Ovary (tissue), 9 donors: ENCODE data around the gene SLC35B1. TPM values are rescaled to one million over a fixed set of nuclear protein-coding genes. Genes with fewer than 3 reads are reported as not detected.

ENCODE experiments used
- DNase-seq, 5 donors: peaks; one replicate each; pipeline ENCODE4 v3.0.0-alpha.2; 2019 to 2020
- H3K27ac ChIP-seq, 2 donors: fragments of 200-600 bp; one replicate each; pipeline versions ENCODE4 v1.5.1 to v1.8.0; 2019 to 2022
- H3K27me3 ChIP-seq: fragments of 200-600 bp; one replicate; pipeline ENCODE4 v1.8.0; 2022
- H3K36me3 ChIP-seq: fragments of 200-600 bp; sonication (generic); one replicate; pipeline ENCODE4 v1.5.1; 2019
- H3K4me1 ChIP-seq: one replicate; pipeline ENCODE4 v1.8.1; 2013; ENCODE audit warnings: mild to moderate bottlenecking, moderate library complexity; ENCODE audit not compliant: insufficient read depth
- H3K4me3 ChIP-seq: fragments of 200-600 bp; sonication (generic); one replicate; pipeline ENCODE4 v1.5.1; 2017
- H3K9me3 ChIP-seq, 2 donors: fragments of 200-600 bp in 1 of 2; sonication (generic) in 1 of 2; one replicate each; pipeline versions ENCODE4 v1.5.1 to v1.8.1; 2013 to 2019; ENCODE audit warnings: mild to moderate bottlenecking in 1 of 2, moderate library complexity in 1 of 2
- EP300 ChIP-seq: sonication (generic); formaldehyde crosslinking; IDR thresholded peaks from one replicate; pipeline ENCODE4 v1.6.1; 2017; ENCODE audit warnings: antibody characterized with exemption
- POLR2A ChIP-seq: fragments of 450-650 bp; IDR thresholded peaks from one replicate; pipeline ENCODE4 v1.6.1; 2017; ENCODE audit warnings: antibody characterized with exemption, mild to moderate bottlenecking, moderate library complexity
- WGBS, 3 donors: extraction: QIAGEN DNeasy Blood & Tissue Kit in 1 of 3; methylation state at CpG; one replicate each; pipeline versions ENCODE4 v1.1.5 to v1.1.7; 2013 to 2017; 5-methylcytosine and 5-hydroxymethylcytosine counted together
- intact Hi-C, 4 donors: fragments of 100-400 bp; cut with DNase I; formaldehyde crosslinking; loops; one replicate each; pipeline versions ENCODE4 v1.11.0 to v1.15.1; 2022 to 2023
- polyA plus RNA-seq, 2 donors: library from polyadenylated mRNA; stranded (reverse); fragments of 200-250 nt in 1 of 2; fragments of 350-450 nt in 1 of 2; fragmentation: Illumina TruSeq in 1 of 2; extraction: RNeasy Lipid Tissue Mini Kit (QIAGEN cat#74804) in 1 of 2; gene quantifications; one replicate each; pipeline ENCODE4 v1.2.3, GENCODE V29; 2013 to 2014
- total RNA-seq, 7 donors: library from RNA; depleted of rRNA in 2 of 7; stranded (reverse); fragments of >200 nt in 2 of 7; fragmentation: NEBNext Ultra II Directional in 3 of 7; extraction: Animal tissue kit (Norgen Biotek cat#: 25700) in 3 of 7; gene quantifications; one replicate each; pipeline versions ENCODE4 v1.1.0 to v1.2.4, GENCODE V29; 2016 to 2023
- TF ChIP-seq, protein P1 (sequence below), 3 donors: fragments of 450-650 bp in 2 of 3; fragments of 200-600 bp in 1 of 3; IDR thresholded peaks; one replicate each; pipeline versions ENCODE4 v1.5.1 to v1.8.0; 2016 to 2022; ENCODE audit warnings: antibody characterized with exemption in 3 of 3, mild to moderate bottlenecking in 1 of 3
- donor health status: DM: no; HTN: no; CAD: no; lungs with moderate emphysema.
- donor health status: DM: no; HTN: no; CAD: no.
- donor health status: Bipolar disorder and iron deficiency.
- donor health status: DM: yes; HTN: yes; CAD: no.
- donor health status: DM: no; HTN: no; CAD: no.
- donor health status: DM: yes; HTN: yes; CAD: no.

The SLC35B1 gene
- total and polyA plus RNA-seq, 9 donors: 20.9 to 53.3 (median 28.8) TPM

DNA sequence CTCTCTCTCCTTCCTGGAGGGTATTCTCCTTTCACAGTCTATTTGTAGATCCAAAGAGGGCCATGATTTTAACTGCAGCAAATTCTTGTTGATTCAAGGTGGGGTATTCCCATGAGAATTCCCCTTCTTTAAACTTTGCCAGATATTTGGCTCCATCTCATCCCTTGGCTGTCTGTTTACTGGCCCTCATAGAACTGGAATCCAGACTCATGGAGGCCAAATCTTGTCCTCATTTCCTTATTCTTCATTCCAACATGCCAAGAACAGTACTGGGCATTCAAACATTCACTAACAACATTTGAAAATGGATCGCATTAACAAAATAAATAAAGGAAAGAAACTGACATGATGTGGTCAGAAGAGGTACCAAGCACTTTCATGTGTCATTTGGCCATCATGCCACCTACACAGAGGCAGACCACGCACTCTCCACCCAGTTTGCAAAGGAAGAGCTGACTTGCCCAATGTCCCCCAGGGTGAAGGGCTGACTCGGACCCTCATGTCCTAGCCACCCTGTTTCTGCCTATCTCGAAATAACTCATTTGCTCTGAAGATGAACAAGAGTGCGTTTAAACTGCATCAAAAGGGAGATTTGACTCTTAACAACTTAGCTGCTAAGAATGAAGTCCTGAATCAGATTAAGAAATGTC is 23.1 kb upstream of the SLC35B1 start:
- no peaks in the 10 kb centered on the region for H3K27me3 ChIP-seq
- no peak overlapping the region for H3K4me3 ChIP-seq
- intact Hi-C loops: no loop called here
- peak overlapping the region in 1 of 2 donors; percentile 47 for H3K27ac ChIP-seq
- no peak for DNase-seq
- no peaks in the 10 kb centered on the region for H3K36me3 ChIP-seq
- TF ChIP-seq POLR2A: no peak
- TF ChIP-seq, protein P1, sequence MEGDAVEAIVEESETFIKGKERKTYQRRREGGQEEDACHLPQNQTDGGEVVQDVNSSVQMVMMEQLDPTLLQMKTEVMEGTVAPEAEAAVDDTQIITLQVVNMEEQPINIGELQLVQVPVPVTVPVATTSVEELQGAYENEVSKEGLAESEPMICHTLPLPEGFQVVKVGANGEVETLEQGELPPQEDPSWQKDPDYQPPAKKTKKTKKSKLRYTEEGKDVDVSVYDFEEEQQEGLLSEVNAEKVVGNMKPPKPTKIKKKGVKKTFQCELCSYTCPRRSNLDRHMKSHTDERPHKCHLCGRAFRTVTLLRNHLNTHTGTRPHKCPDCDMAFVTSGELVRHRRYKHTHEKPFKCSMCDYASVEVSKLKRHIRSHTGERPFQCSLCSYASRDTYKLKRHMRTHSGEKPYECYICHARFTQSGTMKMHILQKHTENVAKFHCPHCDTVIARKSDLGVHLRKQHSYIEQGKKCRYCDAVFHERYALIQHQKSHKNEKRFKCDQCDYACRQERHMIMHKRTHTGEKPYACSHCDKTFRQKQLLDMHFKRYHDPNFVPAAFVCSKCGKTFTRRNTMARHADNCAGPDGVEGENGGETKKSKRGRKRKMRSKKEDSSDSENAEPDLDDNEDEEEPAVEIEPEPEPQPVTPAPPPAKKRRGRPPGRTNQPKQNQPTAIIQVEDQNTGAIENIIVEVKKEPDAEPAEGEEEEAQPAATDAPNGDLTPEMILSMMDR (IDR thresholded peaks at IDR 0.05): no peak
- TF ChIP-seq EP300: no peak
- no peaks in the 10 kb centered on the region for H3K9me3 ChIP-seq
- H3K4me1 ChIP-seq: peaks cover 18% of the 10 kb centered on the region
- WGBS, 3 donors: 57 to 69% (median 65%) methylated on average over 5 of the region's 5 CpGs

DNA sequence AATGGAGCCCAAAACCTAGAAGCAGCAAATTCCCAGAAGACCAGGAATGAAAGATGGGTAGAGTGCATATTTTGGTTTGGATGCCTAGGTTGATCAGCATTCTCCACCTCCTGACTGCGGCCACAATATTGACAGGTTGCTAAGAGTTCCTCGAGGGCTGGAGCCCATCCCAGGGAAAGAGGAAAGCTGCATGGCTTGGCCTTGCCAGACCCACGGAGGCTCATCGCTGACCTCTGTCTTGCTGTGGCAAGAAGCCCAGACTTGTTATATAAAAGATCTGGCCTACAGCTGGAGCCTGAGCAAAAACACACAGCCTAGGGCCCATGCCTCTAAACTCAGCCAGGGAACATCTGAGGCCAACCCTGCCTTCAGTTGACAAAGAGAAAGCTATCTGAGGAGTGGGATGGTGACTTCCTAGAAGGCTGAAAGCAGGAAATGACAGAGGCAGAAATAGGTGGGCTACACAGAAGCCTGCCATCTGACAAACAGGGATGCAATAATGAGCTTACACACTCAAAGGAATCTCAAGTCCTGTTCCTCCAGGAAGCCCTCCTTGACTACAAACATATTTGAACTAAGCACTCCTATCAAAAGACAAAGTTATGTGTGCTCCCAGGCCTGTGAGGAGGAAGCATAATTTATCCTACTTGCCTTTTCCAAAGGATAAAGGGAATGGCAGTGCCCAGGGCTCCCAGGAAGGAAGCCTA is 22.5 kb upstream of the SLC35B1 start:
- Histone ChIP-seq H3K36me3 (no peaks in the 10 kb centered on the region), H3K27ac (peak overlapping the region in 1 of 2 donors; percentile 56), H3K27me3 (no peaks in the 10 kb centered on the region), H3K9me3 (no peaks in the 10 kb centered on the region), H3K4me1 (peaks cover 18% of the 10 kb centered on the region), H3K4me3 (no peak overlapping the region)
- TF ChIP-seq, protein P1 (IDR thresholded peaks at IDR 0.05): no peak
- TF ChIP-seq EP300 (no peak), POLR2A (no peak)
- 0 to 6% (median 2%) methylated on average over 4 of the region's 4 CpGs for WGBS, 3 donors
- DNase-seq: peak; percentile 89 to 94 (median 93)
- intact Hi-C loops: no loop called here

DNA sequence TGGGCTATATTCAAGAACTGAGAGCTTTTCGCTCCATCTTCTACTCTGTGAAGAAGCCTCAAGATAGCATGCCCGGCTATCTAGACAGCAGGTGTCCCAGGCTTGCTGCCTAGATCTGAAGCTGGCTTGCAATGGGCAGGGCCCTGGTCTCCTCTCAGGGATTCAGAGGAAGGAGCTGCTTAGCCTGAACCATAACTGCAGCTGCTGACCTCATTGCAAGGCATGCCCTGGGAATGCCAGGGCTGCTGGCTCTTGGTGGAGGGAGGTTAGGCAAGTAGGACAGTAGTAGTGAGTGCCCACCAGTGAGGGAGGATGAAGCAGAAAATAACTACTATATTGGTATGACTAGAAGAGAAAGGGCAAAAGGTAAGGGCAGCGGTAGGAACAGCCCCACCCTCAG is 21.3 kb upstream of the SLC35B1 start:
- no peaks in the 10 kb centered on the region for H3K9me3 ChIP-seq
- intact Hi-C loops: loop anchor here in 3 of 4 donors (5.0 to 10.0 kb wide), 2 partner anchors 33 to 46 kb away; partner anchors contain the start of gene FAM117A (in 2 of the 3)
- TF ChIP-seq, protein P1 (IDR thresholded peaks at IDR 0.05): no peak
- TF ChIP-seq POLR2A (no peak), EP300 (no peak)
- WGBS, 3 donors: 91 to 94% (median 92%) methylated on average over 3 of the region's 3 CpGs
- no peaks in the 10 kb centered on the region for H3K36me3 ChIP-seq
- H3K4me1 ChIP-seq: peaks cover 19% of the 10 kb centered on the region
- DNase-seq: no peak
- H3K4me3 ChIP-seq: no peak overlapping the region
- no peaks in the 10 kb centered on the region for H3K27me3 ChIP-seq
- H3K27ac ChIP-seq: no peak overlapping the region

DNA sequence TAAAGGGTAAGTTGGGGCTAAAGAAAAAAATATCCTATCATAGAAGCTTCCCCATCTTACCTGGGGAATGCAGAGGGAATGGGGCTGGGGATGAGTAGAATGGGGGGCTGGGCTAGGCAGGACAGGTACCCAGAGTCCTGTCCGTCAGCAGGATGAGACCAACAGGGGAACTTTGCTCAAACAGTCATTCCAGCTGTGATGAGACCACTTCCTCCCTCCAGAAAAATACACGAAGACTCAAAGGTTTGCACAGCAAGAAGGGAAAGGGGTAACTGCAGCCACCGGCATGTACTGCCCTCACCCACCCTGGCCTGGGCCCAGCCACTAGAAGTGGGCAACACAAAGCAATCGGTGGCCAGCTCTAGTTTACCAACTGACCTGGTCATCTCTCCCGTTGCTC is 20.7 kb upstream of the SLC35B1 start:
- intact Hi-C loops: loop anchor here in 3 of 4 donors (5.0 to 10.0 kb wide), 2 partner anchors 34 to 46 kb away; partner anchors contain the start of gene FAM117A (in 2 of the 3)
- Histone ChIP-seq H3K27me3 (no peaks in the 10 kb centered on the region), H3K4me3 (no peak overlapping the region), H3K36me3 (no peaks in the 10 kb centered on the region), H3K9me3 (no peaks in the 10 kb centered on the region), H3K4me1 (peaks cover 21% of the 10 kb centered on the region), H3K27ac (no peak overlapping the region)
- WGBS, 3 donors: 80 to 88% (median 87%) methylated on average over 5 of the region's 5 CpGs
- no peak for DNase-seq
- TF ChIP-seq, protein P1 (IDR thresholded peaks at IDR 0.05): no peak
- TF ChIP-seq EP300 (no peak), POLR2A (no peak)
